HUES64 (cell line): ENCODE measurements around the gene ST14.

ENCODE experiments used
- H3K27ac ChIP-seq: 2 replicates; pipeline ENCODE4 v1.7.0; 2013; ENCODE audit warnings: low read depth, low read length, inconsistent platforms
- H3K27me3 ChIP-seq: 2 replicates; pipeline ENCODE4 v1.6.1; 2013; ENCODE audit warnings: mild to moderate bottlenecking, low read length; ENCODE audit not compliant: insufficient read depth
- H3K36me3 ChIP-seq: 2 replicates; pipeline ENCODE4 v1.6.1; 2013; ENCODE audit warnings: mild to moderate bottlenecking, low read length; ENCODE audit not compliant: insufficient read depth
- H3K4me1 ChIP-seq: 2 replicates; pipeline ENCODE4 v1.6.1; 2013; ENCODE audit warnings: mild to moderate bottlenecking, low read length, moderate library complexity; ENCODE audit not compliant: insufficient read depth
- H3K4me3 ChIP-seq: 2 replicates; pipeline ENCODE4 v1.5.1; 2013; ENCODE audit warnings: mild to moderate bottlenecking, low read length, moderate library complexity
- H3K9ac ChIP-seq: 2 replicates; pipeline ENCODE4 v1.6.1; 2013; ENCODE audit warnings: mild to moderate bottlenecking, low read depth, low read length
- H3K9me3 ChIP-seq: 2 replicates; pipeline ENCODE4 v1.6.1; 2013; ENCODE audit warnings: low read depth, low read length; ENCODE audit not compliant: insufficient read depth
- WGBS: fragments of 150-250, 120-280 bp; methylation state at CpG from one replicate; pipeline ENCODE4 v1.1.7; 2013; ENCODE audit warnings: missing lambda C conversion rate; 5-methylcytosine and 5-hydroxymethylcytosine counted together

Gene ST14

DNA sequence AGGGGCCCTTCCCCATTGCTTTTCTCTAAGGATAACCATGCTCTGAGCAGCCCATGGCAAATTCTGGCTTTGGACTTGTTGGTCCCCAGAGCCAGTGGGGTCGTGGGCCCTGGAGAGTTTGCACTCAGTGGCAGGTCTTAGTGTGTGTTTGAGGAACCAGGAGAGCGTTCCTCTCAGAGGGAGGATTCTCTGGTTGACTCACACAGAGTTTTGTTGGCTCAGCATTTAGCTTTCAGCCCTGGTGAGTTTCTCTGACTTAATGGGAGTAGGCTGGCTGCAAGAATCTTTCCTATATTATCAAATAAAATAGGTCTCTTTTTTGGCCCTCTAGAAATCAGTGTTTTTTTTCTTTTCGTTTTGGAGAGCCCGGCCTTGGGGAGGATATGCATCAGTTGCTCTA lies 20.9 kb downstream of the ST14 start:
- Histone ChIP-seq H3K27ac (no peak overlapping the region), H3K4me1 (no peaks in the 10 kb centered on the region), H3K9ac (no peak overlapping the region), H3K36me3 (no peaks in the 10 kb centered on the region), H3K4me3 (no peak overlapping the region), H3K9me3 (no peaks in the 10 kb centered on the region), H3K27me3 (no peaks in the 10 kb centered on the region)
- WGBS, result 86% methylated on average over 4 of the region's 4 CpGs

DNA sequence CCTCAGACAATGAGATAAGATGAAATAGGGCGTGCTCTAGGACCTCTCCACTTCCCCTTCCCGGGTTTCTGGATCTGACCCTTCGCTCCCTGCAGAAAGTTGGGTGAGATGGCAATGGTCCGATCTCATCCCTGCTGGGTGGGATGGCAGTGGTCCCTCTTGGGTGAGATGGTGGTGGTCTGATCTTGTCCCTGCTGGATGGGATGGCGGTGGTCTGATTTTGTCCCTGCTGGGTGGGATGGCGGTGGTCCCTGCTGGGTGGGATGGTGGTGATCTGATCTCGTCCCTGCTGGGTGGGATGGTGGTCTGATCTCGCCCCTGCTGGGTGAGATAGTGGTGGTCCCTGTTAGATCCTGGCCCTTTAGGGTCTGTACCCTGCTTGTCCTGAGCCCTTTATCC lies 21.3 kb downstream of the ST14 start:
- no peak overlapping the region for H3K27ac ChIP-seq
- no peaks in the 10 kb centered on the region for H3K9me3 ChIP-seq
- H3K9ac ChIP-seq, result no peak overlapping the region
- no peaks in the 10 kb centered on the region for H3K4me1 ChIP-seq
- no peaks in the 10 kb centered on the region for H3K36me3 ChIP-seq
- H3K27me3 ChIP-seq, result no peaks in the 10 kb centered on the region
- H3K4me3 ChIP-seq, result no peak overlapping the region
- WGBS, result 92% methylated on average over 8 of the region's 8 CpGs

DNA sequence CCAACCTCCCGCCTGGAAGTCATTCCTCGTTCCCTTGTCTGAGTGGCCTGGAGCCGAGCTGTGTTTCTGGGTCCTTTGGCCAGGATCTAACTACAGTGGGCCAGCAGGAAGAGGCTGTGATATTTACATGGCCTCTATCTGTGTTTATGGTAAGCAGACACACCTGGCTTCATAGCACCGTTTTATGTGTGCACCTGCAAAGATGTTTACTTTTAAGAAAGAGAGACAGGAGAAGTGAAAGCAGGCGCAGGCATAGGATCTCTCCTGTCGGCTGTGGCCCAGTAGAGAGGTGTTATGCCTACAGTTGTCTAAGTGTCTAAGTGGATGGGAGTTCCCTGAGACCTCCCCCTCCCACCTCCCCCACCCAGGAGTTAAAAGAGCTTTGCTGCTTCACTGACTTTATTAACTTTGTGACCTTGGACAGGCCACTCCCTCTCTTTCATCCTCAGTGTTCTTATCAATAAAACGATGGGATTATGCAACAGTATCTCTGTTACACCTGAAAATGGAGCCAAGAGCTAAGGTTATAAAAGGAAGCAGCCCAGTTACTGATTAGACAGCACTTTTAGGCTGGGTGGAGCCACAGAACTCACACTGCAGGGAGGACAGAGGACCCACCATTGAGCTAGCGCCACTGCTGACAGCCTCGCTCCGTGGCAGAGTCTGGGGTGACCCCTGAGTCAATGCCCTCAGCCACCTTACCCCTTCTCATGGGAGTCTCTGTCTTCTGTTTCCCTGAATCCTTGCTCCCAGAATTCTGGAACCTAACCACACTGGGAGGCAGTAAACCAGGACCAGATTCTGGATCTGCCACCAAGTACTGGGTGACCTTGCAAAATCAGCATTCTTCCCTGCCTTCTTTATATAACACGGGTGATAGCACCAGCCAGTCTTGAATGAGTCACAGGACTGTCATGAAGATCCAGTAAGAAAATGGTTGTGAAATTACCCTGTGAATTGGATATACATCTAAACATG lies 22.0 kb downstream of the ST14 start:
- Histone ChIP-seq H3K4me3 (no peak overlapping the region), H3K9me3 (no peaks in the 10 kb centered on the region), H3K36me3 (no peaks in the 10 kb centered on the region), H3K27me3 (no peaks in the 10 kb centered on the region), H3K27ac (no peak overlapping the region), H3K9ac (no peak overlapping the region), H3K4me1 (no peaks in the 10 kb centered on the region)
- 91% methylated on average over 11 of the region's 11 CpGs for WGBS

DNA sequence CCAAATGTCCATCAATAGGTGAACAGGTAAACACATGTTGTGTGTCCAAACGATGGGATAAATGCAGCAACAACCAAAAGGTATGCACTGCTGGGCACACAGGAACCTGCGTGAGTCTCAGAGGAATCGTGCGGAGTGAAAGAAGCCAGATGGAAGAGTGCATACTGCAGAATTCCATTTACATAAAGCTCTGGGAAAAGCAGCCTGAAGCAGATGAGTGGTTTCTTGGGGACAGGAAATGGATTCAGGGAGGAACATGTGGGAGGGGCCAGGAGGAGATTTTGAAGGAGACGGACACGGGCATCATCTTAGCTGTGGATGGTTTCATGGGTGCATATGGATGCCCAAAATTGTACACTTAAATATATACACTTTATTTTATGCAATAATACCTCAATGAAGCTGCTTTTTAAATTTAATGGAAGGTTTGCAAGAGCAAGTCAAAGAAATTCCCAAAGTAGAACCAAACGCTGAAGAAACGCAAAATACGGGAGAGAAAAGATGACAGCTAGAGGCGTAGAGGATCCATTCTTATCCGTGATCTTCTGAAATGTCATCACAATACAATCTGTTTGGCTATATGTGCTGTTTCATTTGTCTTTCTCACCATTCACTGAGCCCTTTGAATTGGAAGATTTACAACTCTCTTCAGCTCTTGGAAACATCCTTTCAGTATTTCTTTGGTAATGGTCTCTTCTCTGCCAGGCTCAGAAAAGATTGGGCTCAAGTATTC lies 24.5 kb downstream of the ST14 start:
- H3K9ac ChIP-seq, result no peak overlapping the region
- H3K4me3 ChIP-seq, result no peak overlapping the region
- no peak overlapping the region for H3K27ac ChIP-seq
- no peaks in the 10 kb centered on the region for H3K27me3 ChIP-seq
- 90% methylated on average over 11 of the region's 11 CpGs for WGBS
- H3K36me3 ChIP-seq, result no peaks in the 10 kb centered on the region
- no peaks in the 10 kb centered on the region for H3K9me3 ChIP-seq
- H3K4me1 ChIP-seq, result no peaks in the 10 kb centered on the region

DNA sequence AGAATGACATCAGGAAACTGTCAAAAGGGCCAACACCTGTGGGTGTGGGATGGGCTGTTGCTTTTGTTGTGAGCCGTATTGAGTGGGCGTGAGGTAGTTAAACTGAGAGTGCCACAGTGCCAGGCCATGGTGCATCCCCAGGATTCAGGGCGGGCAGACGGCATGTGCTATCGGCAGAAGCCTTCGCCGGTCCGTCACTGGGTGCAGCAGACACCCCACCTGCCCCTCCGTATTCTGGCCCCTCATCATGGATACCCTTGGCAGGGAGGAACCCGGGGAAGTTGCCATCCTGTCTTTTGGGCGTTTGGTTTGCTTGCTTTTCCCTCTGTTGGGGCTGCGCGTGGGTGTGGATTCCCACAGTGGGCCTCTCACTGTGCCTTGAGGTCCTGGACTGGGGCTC lies 27.5 kb downstream of the ST14 start:
- no peaks in the 10 kb centered on the region for H3K9me3 ChIP-seq
- no peak overlapping the region for H3K9ac ChIP-seq
- H3K4me3 ChIP-seq, result no peak overlapping the region
- no peaks in the 10 kb centered on the region for H3K36me3 ChIP-seq
- no peak overlapping the region for H3K27ac ChIP-seq
- H3K27me3 ChIP-seq, result no peaks in the 10 kb centered on the region
- H3K4me1 ChIP-seq, result no peaks in the 10 kb centered on the region
- WGBS, result 94% methylated on average over 13 of the region's 13 CpGs

DNA sequence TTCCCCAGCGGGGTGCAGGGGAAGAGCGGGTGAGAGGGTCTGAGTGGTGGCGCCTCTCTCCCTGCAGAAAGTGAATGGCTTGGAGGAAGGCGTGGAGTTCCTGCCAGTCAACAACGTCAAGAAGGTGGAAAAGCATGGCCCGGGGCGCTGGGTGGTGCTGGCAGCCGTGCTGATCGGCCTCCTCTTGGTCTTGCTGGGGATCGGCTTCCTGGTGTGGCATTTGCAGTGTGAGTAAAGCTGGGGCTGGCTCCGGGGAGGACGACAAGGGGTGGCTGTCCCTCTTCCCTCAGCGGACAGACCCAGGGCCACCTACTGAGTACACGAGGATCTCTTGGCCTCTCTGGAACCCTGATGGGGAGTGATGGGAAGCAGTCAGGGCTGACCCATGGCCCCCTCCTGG lies 28.5 kb downstream of the ST14 start:
- Histone ChIP-seq H3K9me3 (no peaks in the 10 kb centered on the region), H3K4me1 (no peaks in the 10 kb centered on the region), H3K27me3 (no peaks in the 10 kb centered on the region), H3K36me3 (no peaks in the 10 kb centered on the region), H3K4me3 (no peak overlapping the region), H3K27ac (no peak overlapping the region), H3K9ac (no peak overlapping the region)
- 91% methylated on average over 14 of the region's 14 CpGs for WGBS

DNA sequence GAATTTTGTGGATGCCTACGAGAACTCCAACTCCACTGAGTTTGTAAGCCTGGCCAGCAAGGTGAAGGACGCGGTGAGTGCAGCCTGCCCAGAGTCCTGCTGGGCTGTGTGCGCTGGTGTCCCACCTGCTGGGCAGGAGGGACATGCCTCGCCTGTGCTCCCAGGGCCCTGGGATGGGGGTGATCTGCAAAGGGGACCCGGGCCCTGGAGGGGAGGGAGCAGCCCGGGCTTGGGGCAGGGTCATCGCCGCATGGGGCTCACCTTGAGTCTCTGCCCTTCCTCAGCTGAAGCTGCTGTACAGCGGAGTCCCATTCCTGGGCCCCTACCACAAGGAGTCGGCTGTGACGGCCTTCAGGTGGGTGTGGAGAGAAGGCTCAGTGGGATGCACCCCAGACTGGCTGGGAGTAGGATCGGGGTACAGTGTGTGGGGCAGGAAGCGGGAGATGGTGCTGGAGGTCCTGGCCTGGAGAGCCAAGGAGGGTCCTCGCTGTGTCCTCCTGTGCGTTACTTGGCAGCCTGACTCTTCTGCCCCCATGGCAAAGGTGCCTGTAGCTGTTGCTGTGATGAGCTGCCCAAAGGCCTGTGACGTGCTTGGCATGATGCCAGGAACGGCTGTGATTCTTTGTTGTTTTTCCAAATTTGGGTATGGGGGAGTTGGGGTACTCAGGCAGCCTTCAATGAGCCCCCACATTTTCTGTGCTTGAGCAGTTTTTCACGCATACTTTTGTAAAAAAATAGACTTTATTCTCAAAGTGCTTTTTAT lies 29.2 kb downstream of the ST14 start:
- Histone ChIP-seq H3K9ac (no peak overlapping the region), H3K27ac (no peak overlapping the region), H3K36me3 (no peaks in the 10 kb centered on the region), H3K4me1 (no peaks in the 10 kb centered on the region), H3K27me3 (no peaks in the 10 kb centered on the region), H3K9me3 (no peaks in the 10 kb centered on the region), H3K4me3 (no peak overlapping the region)
- WGBS, result 94% methylated on average over 19 of the region's 19 CpGs

DNA sequence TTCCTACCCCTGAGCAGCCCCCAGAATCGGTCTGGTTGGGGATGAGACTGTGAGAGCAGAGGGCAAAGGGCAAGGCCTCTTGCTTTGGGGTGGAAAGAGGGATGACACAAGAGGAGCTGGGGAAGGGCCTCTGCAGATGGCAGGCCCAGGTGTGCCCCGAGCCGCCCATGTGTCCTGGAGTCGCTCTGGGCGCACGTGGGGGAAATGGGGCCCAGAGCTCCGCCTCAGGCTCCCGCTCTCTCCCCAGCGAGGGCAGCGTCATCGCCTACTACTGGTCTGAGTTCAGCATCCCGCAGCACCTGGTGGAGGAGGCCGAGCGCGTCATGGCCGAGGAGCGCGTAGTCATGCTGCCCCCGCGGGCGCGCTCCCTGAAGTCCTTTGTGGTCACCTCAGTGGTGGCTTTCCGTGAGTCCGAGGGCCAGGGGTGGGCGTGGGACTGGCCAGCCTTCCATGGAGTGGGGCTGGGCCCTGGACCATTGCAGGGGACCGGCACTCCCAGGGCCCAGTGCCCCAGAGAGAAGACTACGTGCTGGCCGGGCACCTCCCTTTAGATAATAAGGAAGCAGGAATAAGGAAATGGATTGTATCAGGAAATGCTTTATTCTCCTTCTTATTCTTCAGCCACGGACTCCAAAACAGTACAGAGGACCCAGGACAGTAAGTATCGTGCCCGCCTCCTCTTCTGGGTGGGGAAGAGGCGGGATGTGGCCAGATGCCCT lies 30.1 kb downstream of the ST14 start:
- Histone ChIP-seq H3K27me3 (no peaks in the 10 kb centered on the region), H3K27ac (no peak overlapping the region), H3K9ac (no peak overlapping the region), H3K36me3 (no peaks in the 10 kb centered on the region), H3K4me3 (no peak overlapping the region), H3K4me1 (no peaks in the 10 kb centered on the region), H3K9me3 (no peaks in the 10 kb centered on the region)
- WGBS, result 95% methylated on average over 32 of the region's 32 CpGs

DNA sequence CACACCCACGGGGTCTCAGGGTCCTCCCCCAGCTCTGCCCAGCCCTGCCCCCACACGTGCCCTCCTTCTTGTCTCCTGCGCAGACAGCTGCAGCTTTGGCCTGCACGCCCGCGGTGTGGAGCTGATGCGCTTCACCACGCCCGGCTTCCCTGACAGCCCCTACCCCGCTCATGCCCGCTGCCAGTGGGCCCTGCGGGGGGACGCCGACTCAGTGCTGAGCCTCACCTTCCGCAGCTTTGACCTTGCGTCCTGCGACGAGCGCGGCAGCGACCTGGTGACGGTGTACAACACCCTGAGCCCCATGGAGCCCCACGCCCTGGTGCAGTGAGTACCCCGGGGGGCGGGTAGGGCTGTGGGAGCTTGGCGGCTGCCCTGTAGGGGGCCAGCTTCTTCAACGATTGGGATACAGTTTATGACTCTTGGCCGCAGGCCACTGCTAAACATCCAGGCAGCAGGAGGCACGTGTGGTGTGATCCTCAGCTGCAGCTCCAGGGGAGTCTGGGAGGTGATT lies 30.8 kb downstream of the ST14 start:
- Histone ChIP-seq H3K9ac (no peak overlapping the region), H3K4me3 (no peak overlapping the region), H3K4me1 (no peaks in the 10 kb centered on the region), H3K27me3 (no peaks in the 10 kb centered on the region), H3K27ac (no peak overlapping the region), H3K9me3 (no peaks in the 10 kb centered on the region), H3K36me3 (no peaks in the 10 kb centered on the region)
- 94% methylated on average over 29 of the region's 29 CpGs for WGBS

DNA sequence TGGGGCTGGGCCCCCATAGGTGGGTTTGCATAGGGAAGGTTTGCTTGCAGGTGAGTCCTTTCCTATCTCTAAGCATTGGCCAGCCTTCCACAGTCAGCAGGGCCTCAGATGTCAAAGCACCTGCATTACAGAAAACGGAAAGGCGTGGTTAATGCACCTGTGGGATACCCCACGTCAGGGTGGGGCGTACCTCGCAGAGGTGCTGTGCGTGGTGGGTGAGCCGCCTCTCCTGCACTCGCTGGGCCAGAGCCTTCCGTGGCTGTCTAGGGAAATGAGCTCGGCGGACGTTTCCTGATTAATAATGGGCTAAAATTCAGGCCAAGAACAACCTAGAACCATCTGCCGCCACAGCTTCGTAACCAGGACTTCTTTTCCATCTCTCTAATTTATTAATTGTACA lies 32.3 kb downstream of the ST14 start:
- no peaks in the 10 kb centered on the region for H3K4me1 ChIP-seq
- H3K27ac ChIP-seq, result no peak overlapping the region
- H3K27me3 ChIP-seq, result no peaks in the 10 kb centered on the region
- 95% methylated on average over 14 of the region's 14 CpGs for WGBS
- no peaks in the 10 kb centered on the region for H3K9me3 ChIP-seq
- no peak overlapping the region for H3K4me3 ChIP-seq
- H3K9ac ChIP-seq, result no peak overlapping the region
- no peaks in the 10 kb centered on the region for H3K36me3 ChIP-seq
